Measurements from ENCODE around the gene DET1.

DNA sequence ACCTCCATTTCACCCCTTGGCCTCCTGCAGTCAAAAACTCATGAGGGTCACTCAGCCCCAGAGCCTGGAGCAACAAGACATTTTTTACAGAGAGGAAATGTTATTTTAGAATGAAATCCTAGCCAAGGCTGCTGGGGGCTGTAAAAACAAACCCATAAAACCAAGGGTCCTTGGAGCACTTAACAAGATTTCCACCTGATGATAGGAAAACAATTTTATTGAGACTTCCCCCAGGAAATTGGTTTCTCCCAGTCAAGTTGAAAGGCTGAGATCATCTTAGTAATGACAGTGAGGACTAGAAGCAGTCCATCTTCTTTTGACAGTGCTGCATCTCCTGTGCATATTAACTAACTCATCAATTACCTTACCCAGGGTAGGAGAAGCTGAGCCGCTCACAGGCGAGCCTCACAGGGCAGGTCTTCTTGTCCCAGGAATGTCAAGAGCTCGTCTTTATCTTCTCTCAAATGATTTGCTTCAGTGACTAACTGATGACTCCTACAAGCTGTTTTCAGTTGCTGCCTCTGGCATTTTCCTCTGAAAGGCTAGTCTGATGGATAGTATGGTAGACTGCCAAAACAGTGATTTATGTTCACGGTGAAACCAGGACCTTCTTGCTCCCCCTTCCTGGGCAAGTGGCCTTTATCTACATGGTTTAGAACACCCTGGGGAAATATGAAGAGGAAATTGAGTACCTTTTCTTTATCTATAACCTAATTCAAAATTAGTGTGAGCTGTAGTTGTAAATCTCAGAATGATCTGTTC is 40.1 kb upstream of the DET1 start:
- TF ChIP-seq, protein P1, sequence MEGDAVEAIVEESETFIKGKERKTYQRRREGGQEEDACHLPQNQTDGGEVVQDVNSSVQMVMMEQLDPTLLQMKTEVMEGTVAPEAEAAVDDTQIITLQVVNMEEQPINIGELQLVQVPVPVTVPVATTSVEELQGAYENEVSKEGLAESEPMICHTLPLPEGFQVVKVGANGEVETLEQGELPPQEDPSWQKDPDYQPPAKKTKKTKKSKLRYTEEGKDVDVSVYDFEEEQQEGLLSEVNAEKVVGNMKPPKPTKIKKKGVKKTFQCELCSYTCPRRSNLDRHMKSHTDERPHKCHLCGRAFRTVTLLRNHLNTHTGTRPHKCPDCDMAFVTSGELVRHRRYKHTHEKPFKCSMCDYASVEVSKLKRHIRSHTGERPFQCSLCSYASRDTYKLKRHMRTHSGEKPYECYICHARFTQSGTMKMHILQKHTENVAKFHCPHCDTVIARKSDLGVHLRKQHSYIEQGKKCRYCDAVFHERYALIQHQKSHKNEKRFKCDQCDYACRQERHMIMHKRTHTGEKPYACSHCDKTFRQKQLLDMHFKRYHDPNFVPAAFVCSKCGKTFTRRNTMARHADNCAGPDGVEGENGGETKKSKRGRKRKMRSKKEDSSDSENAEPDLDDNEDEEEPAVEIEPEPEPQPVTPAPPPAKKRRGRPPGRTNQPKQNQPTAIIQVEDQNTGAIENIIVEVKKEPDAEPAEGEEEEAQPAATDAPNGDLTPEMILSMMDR (IDR thresholded peaks at IDR 0.05), result no peak
- TF ChIP-seq POLR2A (IDR thresholded peaks at IDR 0.05; ENCODE audit: low read depth) (no peak), EP300 (IDR thresholded peaks at IDR 0.05) (no peak), POLR2AphosphoS5 (IDR thresholded peaks at IDR 0.05) (no peak)
